GM19395 (cell line): Measurements from ENCODE around the gene ZBTB20.

ENCODE experiments used
- ATAC-seq: cut with Tn5 transposase; IDR thresholded peaks from one replicate; pipeline ENCODE4 v1.9.1; 2021; ENCODE audit warnings: mild to moderate bottlenecking, moderate library complexity; ENCODE audit not compliant: unreplicated experiment

ZBTB20 gene

GRCh38 chr3:114878114-114878839, 268.8 kb downstream of the ZBTB20 start:
- ATAC-seq, result no peak

- no peak for ATAC-seq
Measured at GRCh38 chr3:114877378-114878113, 269.5 kb downstream of the ZBTB20 start.

- no peak for ATAC-seq
Measured at GRCh38 chr3:114874522-114874971, 272.5 kb downstream of the ZBTB20 start.

GRCh38 chr3:114873591-114873990, 273.5 kb downstream of the ZBTB20 start:
- ATAC-seq, result no peak

- no peak for ATAC-seq
Measured at GRCh38 chr3:114872588-114872987, 274.5 kb downstream of the ZBTB20 start.

- no peak for ATAC-seq
Measured at GRCh38 chr3:114872050-114872449, 275.0 kb downstream of the ZBTB20 start.

- ATAC-seq, result no peak
Measured at GRCh38 chr3:114867835-114868503, 279.1 kb downstream of the ZBTB20 start.

- ATAC-seq, result no peak
Measured at GRCh38 chr3:114867359-114867758, 279.7 kb downstream of the ZBTB20 start.

GRCh38 chr3:114866430-114866829, 280.7 kb downstream of the ZBTB20 start:
- ATAC-seq, result no peak

GRCh38 chr3:114864970-114865369, 282.1 kb downstream of the ZBTB20 start:
- no peak for ATAC-seq

- ATAC-seq, result peak; percentile 57
Measured at GRCh38 chr3:114863848-114864247, 283.2 kb downstream of the ZBTB20 start.

- no peak for ATAC-seq
Measured at GRCh38 chr3:114861666-114862065, 285.4 kb downstream of the ZBTB20 start.

GRCh38 chr3:114860531-114860930, 286.6 kb downstream of the ZBTB20 start:
- no peak for ATAC-seq

GRCh38 chr3:114858329-114858728, 288.8 kb downstream of the ZBTB20 start:
- ATAC-seq, result no peak

- no peak for ATAC-seq
Measured at GRCh38 chr3:114857299-114857701, 289.8 kb downstream of the ZBTB20 start.

GRCh38 chr3:114856835-114857234, 290.3 kb downstream of the ZBTB20 start:
- ATAC-seq, result no peak

GRCh38 chr3:114855839-114856238, 291.2 kb downstream of the ZBTB20 start:
- peak; percentile 74 for ATAC-seq

GRCh38 chr3:114852966-114853365, 294.1 kb downstream of the ZBTB20 start:
- ATAC-seq, result no peak

GRCh38 chr3:114850898-114851297, 296.2 kb downstream of the ZBTB20 start:
- ATAC-seq, result no peak

GRCh38 chr3:114848643-114849350, 298.3 kb downstream of the ZBTB20 start:
- ATAC-seq, result no peak

GRCh38 chr3:114848082-114848481, 299.0 kb downstream of the ZBTB20 start:
- no peak for ATAC-seq
